SU-DHL-6 (cell line): Measurements from ENCODE around the gene ZNF213.

Experiments
- H2AFZ ChIP-seq: fragments of 200-600 bp; sonication (generic); 2 replicates; pipeline ENCODE4 v1.6.1; 2014; ENCODE audit warnings: low read depth, mild to moderate bottlenecking, moderate library complexity, mixed read lengths, antibody characterized with exemption, low read length; ENCODE audit not compliant: severe bottlenecking
- H3F3A ChIP-seq: fragments of 200-600 bp; shearing (Covaris generic); 2 replicates; pipeline ENCODE4 v1.6.0; 2016; ENCODE audit warnings: antibody characterized with exemption, mild to moderate bottlenecking; ENCODE audit not compliant: insufficient read depth
- H3K27ac ChIP-seq: fragments of 200-600 bp; sonication (generic); 2 replicates; pipeline ENCODE4 v1.5.1; 2016; ENCODE audit warnings: low read depth, mild to moderate bottlenecking, low read length, moderate library complexity, mixed read lengths
- H3K27me3 ChIP-seq: fragments of 200-600 bp; sonication (generic), shearing (Covaris generic); 2 replicates; pipeline ENCODE4 v1.6.0; 2014; ENCODE audit warnings: mild to moderate bottlenecking, low read length
- H3K36me3 ChIP-seq: fragments of 200-600 bp; sonication (generic); 2 replicates; pipeline ENCODE4 v1.6.1; 2014; ENCODE audit warnings: mild to moderate bottlenecking, low read length, mixed read lengths
- H3K4me2 ChIP-seq: fragments of 300-600, 200-600 bp; shearing (Covaris generic), sonication (generic); 2 replicates; pipeline ENCODE4 v1.6.0; 2014; ENCODE audit warnings: low read length, low read depth, mild to moderate bottlenecking; ENCODE audit not compliant: poor library complexity, severe bottlenecking
- H3K4me3 ChIP-seq: fragments of 200-600 bp; sonication (generic); 2 replicates; pipeline ENCODE4 v1.5.1; 2014; ENCODE audit warnings: antibody characterized with exemption, low read length, mild to moderate bottlenecking, mixed read lengths; ENCODE audit not compliant: insufficient read depth, poor library complexity, severe bottlenecking
- H3K79me2 ChIP-seq: fragments of 200-600 bp; sonication (generic); 2 replicates; pipeline ENCODE4 v1.6.1; 2014; ENCODE audit warnings: mild to moderate bottlenecking, low read length, moderate library complexity; ENCODE audit not compliant: insufficient read depth
- H3K9ac ChIP-seq: fragments of 200-600 bp; sonication (generic); 2 replicates; pipeline ENCODE4 v1.7.0; 2014; ENCODE audit warnings: mild to moderate bottlenecking, low read length
- H3K9me2 ChIP-seq: fragments of 200-600 bp; sonication (generic); replicated peaks from 2 replicates; pipeline ENCODE4 v1.6.1; 2014; ENCODE audit warnings: low read length; ENCODE audit not compliant: insufficient read depth
- H3K9me3 ChIP-seq: fragments of 200-600 bp; sonication (generic); 2 replicates; pipeline ENCODE4 v1.6.1; 2014; ENCODE audit warnings: low read length, mixed read lengths; ENCODE audit not compliant: insufficient read depth
- H4K20me1 ChIP-seq: fragments of 200-600 bp; sonication (generic); 2 replicates; pipeline ENCODE4 v1.6.1; 2014; ENCODE audit warnings: low read depth, mild to moderate bottlenecking, antibody characterized with exemption, low read length, moderate library complexity, mixed read lengths
- EZH2phosphoT487 ChIP-seq: fragments of 200-600 bp; sonication (generic), shearing (Covaris generic); conservative IDR thresholded peaks from 2 replicates; pipeline ENCODE4 v1.6.1; 2018; ENCODE audit warnings: mild to moderate bottlenecking, antibody characterized with exemption, low read length, moderate library complexity, mixed read lengths
- TF ChIP-seq, protein P1 (sequence below): fragments of 200-600 bp; sonication (generic); IDR thresholded peaks from one replicate; pipeline ENCODE4 v1.5.1; 2017; ENCODE audit warnings: antibody characterized with exemption, mild to moderate bottlenecking, low read length, moderate library complexity; ENCODE audit not compliant: insufficient read depth, poor library complexity, severe bottlenecking

The ZNF213 gene

DNA sequence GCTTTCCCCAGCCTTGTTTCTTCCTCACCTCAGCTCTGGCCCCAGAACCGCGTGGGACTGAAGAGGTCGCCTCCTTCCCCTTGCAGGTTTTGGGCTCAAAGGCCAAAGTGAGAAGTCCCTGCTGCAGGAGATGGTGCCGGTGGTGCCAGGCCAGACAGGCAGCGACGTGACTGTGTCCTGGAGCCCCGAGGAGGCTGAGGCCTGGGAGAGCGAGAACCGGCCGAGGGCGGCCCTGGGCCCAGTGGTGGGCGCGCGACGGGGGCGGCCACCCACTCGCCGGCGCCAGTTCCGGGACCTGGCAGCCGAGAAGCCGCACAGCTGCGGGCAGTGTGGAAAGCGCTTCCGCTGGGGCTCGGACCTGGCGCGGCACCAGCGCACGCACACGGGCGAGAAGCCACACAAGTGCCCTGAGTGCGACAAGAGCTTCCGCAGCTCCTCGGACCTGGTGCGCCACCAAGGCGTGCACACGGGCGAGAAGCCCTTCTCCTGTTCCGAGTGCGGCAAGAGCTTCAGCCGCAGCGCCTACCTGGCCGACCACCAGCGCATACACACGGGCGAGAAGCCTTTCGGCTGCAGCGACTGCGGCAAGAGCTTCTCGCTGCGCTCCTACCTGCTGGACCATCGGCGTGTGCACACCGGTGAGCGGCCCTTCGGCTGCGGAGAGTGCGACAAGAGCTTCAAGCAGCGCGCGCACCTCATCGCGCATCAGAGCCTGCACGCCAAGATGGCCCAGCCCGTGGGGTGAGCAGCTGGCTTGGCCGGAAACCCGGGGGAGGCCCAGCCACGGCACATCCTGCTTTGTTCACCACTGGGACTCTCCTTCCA, 6.0 kb downstream of the ZNF213 start:
- Histone ChIP-seq H3K4me2 (no peak overlapping the region), H3K9me2 (no peaks in the 10 kb centered on the region), H3K9me3 (no peaks in the 10 kb centered on the region), H3K27ac (no peak overlapping the region), H4K20me1 (no peaks in the 10 kb centered on the region), H2AFZ (no peak overlapping the region), H3K79me2 (no peaks in the 10 kb centered on the region), H3K9ac (no peak overlapping the region), H3K36me3 (no peaks in the 10 kb centered on the region), H3F3A (peaks cover 4% of the 10 kb centered on the region; the same call in 1 of the 2 replicates), H3K4me3 (no peak overlapping the region), H3K27me3 (no peaks in the 10 kb centered on the region)
- TF ChIP-seq, protein P1, sequence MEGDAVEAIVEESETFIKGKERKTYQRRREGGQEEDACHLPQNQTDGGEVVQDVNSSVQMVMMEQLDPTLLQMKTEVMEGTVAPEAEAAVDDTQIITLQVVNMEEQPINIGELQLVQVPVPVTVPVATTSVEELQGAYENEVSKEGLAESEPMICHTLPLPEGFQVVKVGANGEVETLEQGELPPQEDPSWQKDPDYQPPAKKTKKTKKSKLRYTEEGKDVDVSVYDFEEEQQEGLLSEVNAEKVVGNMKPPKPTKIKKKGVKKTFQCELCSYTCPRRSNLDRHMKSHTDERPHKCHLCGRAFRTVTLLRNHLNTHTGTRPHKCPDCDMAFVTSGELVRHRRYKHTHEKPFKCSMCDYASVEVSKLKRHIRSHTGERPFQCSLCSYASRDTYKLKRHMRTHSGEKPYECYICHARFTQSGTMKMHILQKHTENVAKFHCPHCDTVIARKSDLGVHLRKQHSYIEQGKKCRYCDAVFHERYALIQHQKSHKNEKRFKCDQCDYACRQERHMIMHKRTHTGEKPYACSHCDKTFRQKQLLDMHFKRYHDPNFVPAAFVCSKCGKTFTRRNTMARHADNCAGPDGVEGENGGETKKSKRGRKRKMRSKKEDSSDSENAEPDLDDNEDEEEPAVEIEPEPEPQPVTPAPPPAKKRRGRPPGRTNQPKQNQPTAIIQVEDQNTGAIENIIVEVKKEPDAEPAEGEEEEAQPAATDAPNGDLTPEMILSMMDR, result no peak
- TF ChIP-seq EZH2phosphoT487, result no peak

DNA sequence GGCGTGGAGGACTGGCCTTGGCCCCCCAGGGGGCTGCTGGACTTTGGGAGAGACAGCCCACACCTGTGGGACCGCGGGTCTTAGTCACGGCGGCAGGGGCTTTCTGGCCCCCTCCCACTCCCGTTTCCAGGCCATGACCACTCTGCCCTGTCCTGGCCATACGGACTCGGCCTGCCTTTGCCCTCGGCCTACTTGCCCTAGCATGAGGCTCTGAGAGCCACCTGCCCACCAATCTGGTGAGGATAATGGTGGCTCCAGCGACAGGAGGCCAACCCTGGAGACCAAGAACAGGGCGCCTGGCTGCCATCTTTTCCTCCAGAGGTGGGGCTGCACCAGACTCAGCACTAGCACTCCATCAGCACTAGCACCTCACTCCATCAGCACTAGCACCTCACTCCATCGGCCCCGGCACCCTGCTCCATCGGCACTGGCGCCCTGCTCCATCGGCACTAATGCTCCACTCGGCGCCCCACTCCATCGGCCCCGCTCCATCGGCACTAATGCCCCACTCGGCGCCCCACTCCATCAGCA, 7.0 kb downstream of the ZNF213 start:
- no peaks in the 10 kb centered on the region for H3K36me3 ChIP-seq
- H2AFZ ChIP-seq, result no peak overlapping the region
- no peaks in the 10 kb centered on the region for H3K9me3 ChIP-seq

DNA sequence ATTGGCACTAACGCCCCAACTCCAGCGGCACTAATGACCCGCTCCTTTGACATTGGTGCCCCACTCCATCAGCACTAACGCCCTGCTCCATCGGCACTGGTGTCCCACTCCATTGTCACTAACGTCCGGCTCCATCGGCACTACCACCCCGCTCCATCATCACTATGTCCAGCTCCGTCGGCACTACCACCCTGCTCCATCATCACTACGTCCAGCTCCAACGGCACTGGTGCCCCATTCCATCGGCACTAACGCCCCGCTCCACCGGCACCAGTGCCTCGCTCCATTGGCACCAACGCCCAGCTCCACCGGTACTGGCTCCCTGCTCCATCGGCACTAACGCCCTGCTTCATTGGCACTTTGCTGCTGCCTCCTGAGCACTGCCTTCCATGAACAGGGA, 7.5 kb downstream of the ZNF213 start:
- Histone ChIP-seq H3K9ac (no peak overlapping the region), H3F3A (no peaks in the 10 kb centered on the region), H3K79me2 (no peaks in the 10 kb centered on the region), H3K27ac (no peak overlapping the region), H3K4me2 (no peak overlapping the region), H3K4me3 (no peak overlapping the region), H3K9me2 (no peaks in the 10 kb centered on the region), H4K20me1 (no peaks in the 10 kb centered on the region), H2AFZ (no peak overlapping the region), H3K9me3 (no peaks in the 10 kb centered on the region), H3K27me3 (no peaks in the 10 kb centered on the region), H3K36me3 (no peaks in the 10 kb centered on the region)
- TF ChIP-seq EZH2phosphoT487, result no peak
- TF ChIP-seq, protein P1, result no peak

More for the DNA sequence above, 7.0 kb downstream of the ZNF213 start:
- Histone ChIP-seq H3F3A (no peaks in the 10 kb centered on the region), H3K79me2 (no peaks in the 10 kb centered on the region), H3K4me3 (no peak overlapping the region), H3K9ac (no peak overlapping the region), H3K9me2 (no peaks in the 10 kb centered on the region), H3K4me2 (no peak overlapping the region), H4K20me1 (no peaks in the 10 kb centered on the region), H3K27me3 (no peaks in the 10 kb centered on the region), H3K27ac (no peak overlapping the region)
- TF ChIP-seq, protein P1, result no peak
- TF ChIP-seq EZH2phosphoT487, result no peak
